ENCODE data around the gene PI4KB.
"Not testable (repeated sequence)": the region's sequence is repeated elsewhere in the genome, so short reads cannot be mapped to it uniquely, and the experiment has no call there.

PI4KB gene
- 89.5 to 106 reads per million in 2 donors for total RNA-seq

GRCh38 chr1:151327223-151327902, at the start of gene PI4KB:
TSS of gene PI4KB (minus strand) at chr1:151327416. CDS start at chr1:151316481, 10,935 bp downstream.
- DNase-seq: peak; percentile 61

- no peak for DNase-seq
Observed at GRCh38 chr1:151373196-151373595, 46.0 kb upstream of the PI4KB start.

- no peak for DNase-seq
Observed at GRCh38 chr1:151372058-151372934, 45.1 kb upstream of the PI4KB start, which contains the start of gene SELENBP1. TSS of gene SELENBP1 (minus strand) at chr1:151372705. CDS start at chr1:151372641, 64 bp downstream.

GRCh38 chr1:151371370-151372057, 44.3 kb upstream of the PI4KB start:
- DNase-seq: no peak

GRCh38 chr1:151370211-151370911, 43.1 kb upstream of the PI4KB start:
- no peak for DNase-seq

GRCh38 chr1:151369621-151370048, 42.4 kb upstream of the PI4KB start:
- DNase-seq: no peak

- no peak for DNase-seq
Observed at GRCh38 chr1:151369302-151369610, 42.0 kb upstream of the PI4KB start.

- no peak for DNase-seq
Observed at GRCh38 chr1:151368393-151369301, 41.4 kb upstream of the PI4KB start.

GRCh38 chr1:151367658-151368392, 40.6 kb upstream of the PI4KB start:
- DNase-seq: no peak

GRCh38 chr1:151364996-151365395, 37.8 kb upstream of the PI4KB start:
- no peak for DNase-seq

GRCh38 chr1:151362308-151363155, 35.3 kb upstream of the PI4KB start:
- DNase-seq: no peak

GRCh38 chr1:151361883-151362282, 34.7 kb upstream of the PI4KB start:
- DNase-seq: no peak

- no peak for DNase-seq
Observed at GRCh38 chr1:151356696-151357095, 29.5 kb upstream of the PI4KB start.

GRCh38 chr1:151352021-151352718, 25.0 kb upstream of the PI4KB start:
- DNase-seq: no peak

- DNase-seq: not testable (repeated sequence)
Observed at GRCh38 chr1:151350323-151350722, 23.1 kb upstream of the PI4KB start.

GRCh38 chr1:151347523-151348246, 20.5 kb upstream of the PI4KB start:
- no peak for DNase-seq

- DNase-seq: peak; percentile 72
Observed at GRCh38 chr1:151346769-151347522, 19.7 kb upstream of the PI4KB start, which contains the start of gene RFX5. TSS of gene RFX5 (minus strand) at chr1:151347252. CDS start at chr1:151346320, 932 bp downstream.
